T-helper 1 cell (primary cell): Measurements from ENCODE around the gene CAPNS1.
"Not testable (repeated sequence)": the region's sequence is repeated elsewhere in the genome, so short reads cannot be mapped to it uniquely, and the experiment has no call there.

Experiments used
- DNase-seq, 5 donors: peaks; one replicate each; pipeline ENCODE4 v3.0.0-alpha.2; 2012 to 2020

Gene CAPNS1

DNA sequence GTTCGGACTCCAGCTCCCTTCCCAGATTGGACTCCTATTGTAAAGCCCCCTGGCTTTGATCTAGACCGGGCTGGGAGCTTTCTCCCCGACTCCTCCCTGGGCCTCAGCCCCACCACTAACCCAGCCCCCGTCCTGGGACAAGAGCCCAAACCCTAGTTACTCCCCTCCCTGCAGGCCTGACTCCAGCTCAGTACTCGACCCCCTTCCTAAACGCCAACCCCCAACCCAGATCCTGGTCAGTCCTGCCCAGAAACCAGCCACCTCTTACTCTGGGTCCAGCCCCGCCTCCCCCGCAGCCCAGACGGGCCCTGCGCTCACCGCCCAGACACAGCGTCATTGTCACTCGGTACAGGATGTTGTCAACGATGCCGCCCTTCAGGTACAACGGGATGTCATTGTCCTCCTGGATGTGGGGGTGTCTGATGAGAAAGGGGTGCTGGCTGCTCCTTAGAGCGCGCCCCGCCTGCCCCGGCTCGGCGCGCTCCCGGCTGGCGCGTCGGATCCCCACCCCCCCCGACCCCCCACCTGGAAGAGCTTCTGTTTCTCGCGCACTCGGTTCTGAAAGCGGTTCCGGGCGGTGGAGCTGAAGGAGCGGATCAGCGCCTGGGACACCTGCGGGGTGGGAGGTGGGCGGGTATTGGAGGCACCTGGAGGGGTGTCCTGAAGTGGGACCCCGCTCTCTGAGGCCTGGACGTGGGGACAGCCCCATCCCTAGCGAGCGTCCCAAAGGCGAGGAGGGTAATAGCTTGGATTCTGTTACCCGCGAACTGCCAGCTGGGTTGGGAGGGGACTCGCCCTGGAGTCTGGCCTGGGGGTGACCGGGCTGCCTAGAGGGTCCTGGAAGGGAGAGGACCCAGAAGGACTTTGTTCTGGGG, 11.5 kb downstream of the CAPNS1 start:
- no peak for DNase-seq

DNA sequence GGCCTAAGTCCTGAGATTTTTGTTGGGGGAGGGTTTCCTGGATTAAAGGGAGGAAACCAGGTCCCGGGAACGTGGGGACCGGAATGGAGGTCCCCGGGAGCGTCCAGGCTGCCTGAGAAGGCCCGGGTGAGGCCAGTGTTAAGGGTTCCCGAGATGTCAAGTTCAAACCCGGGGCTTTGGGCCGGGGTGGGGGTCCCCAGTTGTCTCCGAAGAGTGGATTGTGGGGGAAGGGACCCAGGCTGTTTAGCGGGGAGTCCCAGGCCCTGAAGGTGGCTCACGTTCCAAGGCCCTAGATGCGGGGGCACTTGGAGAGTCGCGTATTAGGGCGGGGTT, 12.1 kb downstream of the CAPNS1 start:
- DNase-seq = no peak

DNA sequence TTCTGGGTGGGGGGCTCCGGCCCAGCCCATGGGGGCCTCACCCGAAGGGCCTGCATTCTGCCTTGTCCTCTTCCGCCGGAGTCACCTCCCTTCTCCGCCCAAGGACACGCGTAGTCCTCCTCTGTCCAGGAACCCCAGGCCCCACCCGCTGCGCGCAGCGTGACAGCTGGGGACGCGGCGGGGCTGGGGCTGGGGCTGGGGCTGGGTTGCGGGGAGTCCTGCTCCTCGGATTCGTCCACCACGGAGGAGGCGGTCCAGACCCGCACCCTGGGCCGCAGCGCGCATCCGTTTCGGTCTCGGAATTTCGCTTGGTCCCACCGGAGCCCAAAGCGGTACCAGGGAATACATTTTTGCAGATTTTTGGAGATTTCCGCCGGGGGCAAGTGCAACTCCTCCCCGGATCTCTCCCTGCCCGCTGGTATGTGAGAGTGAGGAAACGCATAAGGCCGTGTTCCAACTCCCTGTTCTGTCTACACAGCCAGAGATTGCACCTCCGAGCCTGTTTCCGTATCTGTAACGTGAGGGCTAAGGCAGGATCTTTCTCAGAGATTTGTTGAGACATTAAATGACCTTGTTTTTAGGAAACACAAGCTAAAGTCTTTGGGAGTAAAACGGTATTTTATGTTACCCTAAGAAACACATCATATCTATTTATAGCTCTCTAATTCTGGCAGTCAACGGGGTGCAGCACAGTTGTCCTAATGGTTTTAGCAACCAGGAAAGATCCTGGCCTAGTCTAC, 12.7 kb downstream of the CAPNS1 start, which contains the start of gene COX7A1:
COX7A1 (minus strand) TSS at position 96 of the 740 bp plus-strand sequence; CDS start at position 56, 40 bp downstream.
- no peak for DNase-seq

DNA sequence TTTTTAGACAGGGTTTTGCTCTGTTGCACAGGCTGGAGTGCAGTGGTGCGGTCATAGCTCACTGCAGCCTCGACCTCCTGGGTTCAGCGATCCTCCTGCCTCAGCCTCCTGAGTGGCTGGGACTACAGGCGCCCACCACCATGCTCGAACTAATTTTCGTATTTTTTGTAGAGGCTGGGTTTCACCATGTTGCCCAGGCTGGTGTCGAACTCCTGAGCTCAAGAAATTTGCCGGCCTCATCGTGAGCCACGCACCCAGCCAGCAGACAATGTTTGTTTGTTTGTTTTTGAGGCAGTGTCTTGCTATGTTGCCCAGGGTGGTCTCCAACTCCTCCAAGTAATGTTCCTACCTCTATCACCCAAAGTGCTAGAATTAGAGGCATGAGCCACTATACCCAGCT, 13.3 kb downstream of the CAPNS1 start:
- no peak for DNase-seq

DNA sequence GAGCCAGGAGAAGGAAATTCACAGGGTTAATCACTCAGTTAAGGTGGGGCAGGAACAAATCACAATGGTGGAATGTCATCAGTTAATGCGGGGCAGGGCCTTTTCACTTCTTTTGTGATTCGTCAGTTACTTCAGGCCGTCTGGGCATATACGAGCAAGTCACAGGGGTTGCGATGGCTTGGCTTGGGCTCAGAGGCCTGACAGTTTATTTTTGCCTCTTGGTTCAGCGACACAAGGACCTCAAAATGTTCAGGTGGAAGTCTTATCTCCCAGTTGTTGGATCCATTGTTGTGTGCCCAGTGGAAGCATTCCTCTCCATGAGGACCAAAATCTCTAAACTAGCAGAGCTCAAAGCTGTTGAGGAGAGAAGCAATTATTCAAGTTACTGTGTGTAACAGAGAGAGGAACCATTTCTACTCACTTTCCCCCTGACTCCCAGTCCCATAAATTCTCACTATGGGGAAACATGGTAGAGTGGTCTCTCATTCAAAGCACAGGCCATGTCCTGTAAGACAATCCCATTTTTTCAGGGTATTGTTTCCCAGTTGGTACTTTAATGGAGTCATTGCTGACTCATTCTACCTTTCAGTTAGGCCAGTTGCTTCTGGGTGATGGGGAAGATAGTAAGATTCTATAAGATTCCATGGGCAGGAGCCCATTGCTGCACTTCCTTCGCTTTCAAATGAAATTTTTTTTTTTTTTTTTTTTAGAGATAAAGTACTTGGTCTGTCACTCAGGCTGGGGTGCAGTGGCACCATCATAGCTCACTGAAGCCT, 21.1 kb downstream of the CAPNS1 start:
- no peak for DNase-seq

DNA sequence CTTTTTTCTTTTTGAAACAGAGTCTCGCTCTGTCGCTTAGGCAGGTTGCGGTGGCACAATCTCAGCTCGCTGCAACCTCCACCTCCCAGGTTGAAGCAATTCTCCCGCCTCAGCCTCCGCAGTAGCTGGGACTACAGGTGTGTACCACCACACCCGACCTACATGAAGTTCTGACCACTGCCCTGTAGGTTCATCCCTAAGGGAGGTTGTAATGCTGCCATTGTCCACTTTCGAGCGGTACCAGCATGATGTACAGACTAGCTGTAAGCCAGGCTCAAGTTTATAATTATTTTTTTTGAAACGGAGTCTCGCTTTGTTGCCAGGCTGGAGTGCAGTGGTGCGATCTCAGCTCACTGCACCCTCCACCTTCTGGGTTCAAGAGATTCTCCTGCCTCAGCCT, 23.9 kb downstream of the CAPNS1 start:
- DNase-seq = no peak

DNA sequence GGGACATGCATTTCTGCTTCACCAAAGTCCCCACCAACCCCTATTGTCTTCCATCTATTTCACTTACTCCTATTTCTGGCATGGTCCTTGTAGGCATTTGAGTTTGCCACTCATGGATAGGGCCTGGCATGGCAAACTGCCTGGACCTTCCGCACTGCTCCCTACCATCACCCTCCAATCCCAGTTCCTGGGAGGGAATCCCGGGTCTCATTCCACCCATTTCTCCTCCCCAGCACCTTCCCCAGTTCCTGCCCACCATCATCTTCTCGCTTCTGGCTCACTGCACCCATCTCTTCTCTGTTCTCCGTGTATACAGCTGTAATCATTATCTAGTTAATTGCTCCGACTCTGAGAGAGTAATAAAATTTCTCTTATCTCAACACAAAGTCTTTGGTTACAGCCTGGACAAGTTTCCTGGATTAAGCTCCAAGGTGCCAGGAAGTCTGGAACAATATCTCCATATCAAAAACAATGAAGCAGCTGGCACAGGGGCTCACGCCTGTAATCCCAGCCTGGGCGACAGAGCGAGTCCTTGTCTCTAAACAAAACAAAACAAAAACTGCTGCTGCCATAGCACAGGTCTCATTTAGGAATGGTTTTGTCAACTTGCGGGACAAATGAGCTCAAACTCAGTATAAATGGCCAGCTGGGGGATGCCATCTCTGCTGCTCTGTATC, 29.4 kb downstream of the CAPNS1 start:
- no peak for DNase-seq

DNA sequence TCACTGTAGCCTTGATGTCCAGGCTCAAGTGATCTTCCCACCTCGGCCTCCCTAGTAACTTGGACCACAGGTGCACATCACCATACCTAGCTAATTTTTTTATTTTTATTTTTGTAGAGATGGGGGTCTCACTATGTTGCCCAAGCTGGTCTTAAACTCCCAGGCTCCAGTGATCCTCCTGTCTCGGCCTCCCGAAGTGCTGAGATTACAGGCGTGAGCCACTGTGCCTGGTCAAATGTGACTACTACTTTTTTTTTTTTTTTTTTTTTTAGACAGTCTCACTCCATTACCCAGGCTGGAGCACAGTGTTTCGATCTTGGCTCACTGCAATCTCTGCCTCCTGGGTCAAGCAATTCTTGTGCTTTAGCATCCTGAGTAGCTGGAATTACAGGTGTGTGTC, 33.0 kb downstream of the CAPNS1 start:
- no peak for DNase-seq

DNA sequence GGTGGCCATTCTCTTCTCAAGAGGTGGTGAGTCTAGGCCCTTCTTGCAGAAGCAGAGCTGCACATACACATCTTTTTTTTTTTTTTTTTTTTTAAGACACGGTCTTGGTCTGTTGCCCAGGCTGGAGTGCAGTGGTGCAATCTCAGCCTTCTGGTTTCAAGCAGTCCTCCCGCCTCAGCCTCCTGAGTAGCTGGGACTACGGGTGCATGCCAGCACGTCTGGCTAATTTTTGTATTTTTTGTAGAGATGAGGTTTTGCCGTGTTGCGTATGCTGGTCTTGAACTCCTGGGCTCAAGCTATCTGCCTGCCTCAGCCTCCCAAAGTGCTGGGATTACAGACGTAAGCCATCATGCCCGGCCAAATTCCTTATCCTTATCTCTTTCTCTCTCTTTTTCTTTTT, 34.0 kb downstream of the CAPNS1 start:
- not testable (repeated sequence) for DNase-seq

DNA sequence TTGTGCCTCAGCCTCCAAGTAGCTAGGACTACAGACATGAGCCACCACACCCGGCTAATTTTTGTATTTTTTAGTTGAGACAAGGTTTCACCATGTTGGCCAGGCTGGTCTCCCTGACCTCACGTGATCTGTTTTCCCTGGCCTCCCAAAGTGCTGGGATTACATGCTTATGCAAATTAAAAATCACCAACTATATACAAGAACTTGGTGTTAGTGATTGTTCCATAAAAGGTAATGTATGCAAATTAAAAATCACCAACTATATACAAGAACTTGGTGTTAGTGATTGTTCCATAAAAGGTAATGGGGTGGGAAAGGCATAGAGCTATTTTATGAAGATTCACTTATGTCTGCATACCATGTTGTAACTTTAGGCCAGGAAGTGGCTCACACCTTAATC, 39.2 kb downstream of the CAPNS1 start:
- not testable (repeated sequence) for DNase-seq

DNA sequence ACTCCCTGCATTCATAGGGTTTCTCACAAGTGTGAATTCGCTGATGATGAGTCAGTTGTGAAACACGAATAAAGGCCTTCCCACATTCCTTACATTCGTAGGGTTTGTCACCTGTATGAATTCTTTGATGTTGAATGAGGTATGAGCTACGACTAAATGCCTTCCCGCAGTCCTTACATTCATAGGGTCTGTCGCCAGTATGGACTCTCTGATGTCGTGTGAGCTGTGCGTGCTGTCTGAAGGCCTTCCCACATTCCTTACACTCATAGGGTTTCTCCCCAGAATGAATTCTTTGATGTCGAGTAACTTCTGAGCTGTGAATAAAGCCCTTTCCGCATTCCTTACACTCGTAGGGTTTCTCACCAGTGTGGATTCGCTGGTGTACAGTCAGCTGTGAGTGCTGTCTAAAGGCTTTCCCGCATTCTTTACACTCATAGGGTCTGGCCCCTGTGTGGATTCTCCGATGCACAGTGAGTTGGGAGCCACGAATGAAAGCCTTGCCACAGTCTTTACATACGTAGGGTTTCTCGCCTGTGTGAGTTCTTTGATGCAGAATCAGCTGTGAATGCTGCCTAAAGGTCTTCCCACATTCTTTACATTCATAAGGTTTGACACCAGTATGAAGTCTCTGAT, 42.9 kb downstream of the CAPNS1 start:
- no peak for DNase-seq

DNA sequence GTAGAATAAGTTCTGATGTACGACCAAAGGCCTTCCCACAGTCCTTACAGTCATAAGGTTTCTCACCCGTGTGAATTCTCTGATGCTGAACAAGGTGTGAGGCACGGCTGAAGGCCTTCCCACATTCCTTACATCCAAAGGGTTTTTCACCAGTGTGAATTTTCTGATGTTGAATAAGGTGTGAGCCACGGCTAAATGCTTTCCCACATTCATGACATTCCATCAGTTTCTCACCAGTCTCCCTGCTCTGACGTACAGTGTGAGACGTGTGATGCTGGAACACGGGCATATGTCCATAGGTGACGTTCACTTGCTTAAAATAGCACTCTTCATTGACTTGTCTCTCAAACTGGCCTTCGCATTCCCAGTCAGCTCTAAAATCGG, 43.4 kb downstream of the CAPNS1 start:
- no peak for DNase-seq

DNA sequence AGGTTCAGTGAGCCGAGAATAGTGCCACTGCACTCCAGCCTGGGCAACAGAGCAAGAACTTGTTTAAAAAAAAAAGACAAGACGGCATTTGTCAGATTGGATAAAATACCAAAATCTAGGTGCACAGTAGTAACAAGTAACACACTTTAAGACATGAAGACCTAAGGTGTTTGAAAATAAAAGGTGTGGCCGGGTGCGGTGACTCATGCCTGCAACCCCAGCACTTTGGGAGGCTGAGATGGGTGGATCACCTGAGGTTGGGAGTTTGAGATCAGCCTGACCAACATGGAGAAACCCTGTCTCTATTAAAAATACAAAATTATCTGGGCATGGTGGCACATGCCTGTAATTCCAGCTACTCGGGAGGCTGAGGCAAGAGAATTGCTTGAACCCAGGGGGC, 46.9 kb downstream of the CAPNS1 start:
- DNase-seq = not testable (repeated sequence)

DNA sequence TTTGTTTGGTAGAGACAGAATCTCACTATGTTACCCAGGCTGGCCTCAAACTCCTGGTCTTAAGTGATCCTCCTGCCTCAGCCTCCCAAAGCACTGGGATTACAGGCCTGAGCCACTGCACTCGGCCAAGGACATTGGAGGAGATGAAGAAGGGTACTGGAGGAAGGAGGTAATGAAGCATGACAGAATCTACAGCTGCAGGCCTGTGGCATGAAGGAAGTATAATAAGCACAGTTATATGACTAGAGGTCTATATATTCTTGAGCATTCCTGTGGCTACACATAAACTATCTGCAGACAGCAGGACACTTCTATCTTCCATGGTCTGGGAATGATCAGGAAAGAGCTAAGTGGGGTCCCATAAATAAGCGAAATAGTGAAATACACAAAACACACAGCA, 56.4 kb downstream of the CAPNS1 start:
- DNase-seq = no peak

DNA sequence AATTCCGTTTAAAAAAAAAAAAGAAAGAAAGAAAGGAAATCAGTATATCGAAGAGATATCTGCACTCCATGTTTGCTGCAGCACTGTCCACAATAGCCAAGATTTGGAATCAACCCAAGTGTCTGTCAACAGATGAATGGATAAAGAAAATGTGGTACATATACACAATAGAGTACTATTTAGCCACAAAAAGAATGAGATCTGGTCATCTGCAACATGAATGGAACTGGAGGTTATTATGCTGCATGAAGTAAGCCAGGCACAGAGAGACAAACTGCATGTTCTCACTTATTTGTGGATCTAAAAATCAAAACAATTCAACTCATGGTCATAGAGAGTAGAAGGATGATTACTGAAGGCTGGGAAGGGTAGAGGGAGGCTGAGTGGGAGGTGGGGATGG, 58.3 kb downstream of the CAPNS1 start:
- no peak for DNase-seq
